GM19468 (cell line): Measurements from ENCODE around the gene KRTAP10-7.
"Not testable (repeated sequence)": the region's sequence is repeated elsewhere in the genome, so short reads cannot be mapped to it uniquely, and the experiment has no call there.

Source experiments
- ATAC-seq: cut with Tn5 transposase; IDR thresholded peaks from one replicate; pipeline ENCODE4 v1.9.1; 2021; ENCODE audit warnings: mild to moderate bottlenecking, moderate library complexity, moderate number of reproducible peaks; ENCODE audit not compliant: unreplicated experiment; ENCODE audit errors: extremely low read depth

The KRTAP10-7 gene

DNA sequence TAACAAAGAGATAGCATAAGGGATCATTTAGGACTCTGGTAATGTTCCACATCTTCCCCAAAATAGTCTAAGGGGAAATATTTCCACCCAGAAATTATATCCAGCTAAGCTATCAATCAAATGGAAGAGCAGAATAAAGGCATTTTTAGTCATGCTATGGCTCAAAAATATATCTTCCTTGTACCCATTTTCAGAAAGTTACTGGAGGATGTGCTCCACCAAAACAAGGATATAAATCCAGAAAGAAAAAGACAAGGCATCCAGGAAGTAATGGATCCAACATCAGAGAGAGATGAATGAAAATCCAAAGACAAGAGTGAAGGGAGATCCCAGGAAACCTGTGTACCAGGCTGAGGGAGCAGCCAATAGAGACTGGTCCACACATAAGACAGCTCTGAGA is 8.8 kb downstream of the KRTAP10-7 start:
- ATAC-seq = no peak

DNA sequence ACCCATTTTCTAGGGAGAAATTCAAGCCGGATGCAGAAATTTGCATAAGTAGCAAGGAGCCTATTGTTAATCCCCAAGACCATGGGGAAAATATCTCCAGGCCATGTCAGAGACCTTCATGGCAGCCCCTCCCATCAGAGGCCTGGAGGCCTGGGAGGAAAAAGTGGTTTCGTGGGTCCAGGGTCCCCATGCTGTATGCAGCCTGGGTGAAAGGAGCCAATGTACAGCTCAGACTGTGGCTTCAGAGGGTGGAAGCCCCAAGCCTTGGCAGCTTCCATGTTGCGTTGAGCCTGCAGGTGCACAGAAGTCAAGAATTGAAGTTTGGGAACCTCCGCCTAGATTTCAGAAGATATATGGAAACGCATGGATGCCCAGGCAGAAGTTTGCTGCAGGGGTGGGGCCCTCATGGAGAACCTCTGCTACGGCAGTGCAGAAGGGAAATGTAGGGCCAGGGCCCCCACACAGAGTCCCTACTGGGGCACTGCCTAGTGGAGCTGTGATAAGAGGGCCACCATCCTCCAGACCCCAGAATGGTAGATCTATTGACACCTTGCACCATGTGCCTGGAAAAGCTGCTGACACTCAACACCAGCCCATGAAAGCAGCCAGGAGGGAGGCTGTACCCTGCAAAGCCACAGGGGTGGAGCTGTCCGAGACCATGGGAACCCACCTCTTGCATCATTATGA is 9.9 kb downstream of the KRTAP10-7 start:
- not testable (repeated sequence) for ATAC-seq

- no peak for ATAC-seq
Observed at GRCh38 chr21:44611551-44611950, 11.2 kb downstream of the KRTAP10-7 start.

- no peak for ATAC-seq
Observed at GRCh38 chr21:44612029-44612486, 11.7 kb downstream of the KRTAP10-7 start, which contains the start of gene KRTAP10-8. KRTAP10-8 (plus strand) TSS chr21:44612079; CDS start chr21:44612101, 22 bp downstream.

DNA sequence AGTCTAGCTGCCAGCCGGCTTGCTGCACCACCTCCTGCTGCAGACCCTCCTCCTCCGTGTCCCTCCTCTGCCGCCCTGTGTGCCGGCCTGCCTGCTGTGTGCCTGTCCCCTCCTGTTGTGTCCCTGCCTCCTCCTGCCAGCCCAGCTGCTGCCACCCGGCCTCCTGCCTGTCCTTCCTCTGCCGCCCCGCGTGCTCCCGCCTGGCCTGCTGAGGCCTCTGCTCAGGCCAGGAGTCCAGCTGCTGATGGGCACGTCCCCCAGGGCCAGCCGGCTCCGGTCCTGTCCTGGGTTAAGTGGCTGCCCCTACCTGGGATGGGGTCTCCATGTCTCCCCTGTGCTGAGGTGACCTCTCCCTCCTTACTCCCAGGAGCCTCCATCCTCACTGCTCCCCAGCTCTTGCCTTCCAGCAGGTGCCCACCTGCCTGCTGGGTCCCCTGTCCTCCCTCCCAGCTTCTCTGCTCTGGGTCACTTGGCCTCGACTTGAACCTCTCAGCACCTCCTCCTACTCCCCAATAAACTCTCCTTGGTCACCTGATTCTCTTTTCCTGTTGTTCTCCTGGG is 12.4 kb downstream of the KRTAP10-7 start:
- ATAC-seq = no peak

- ATAC-seq = no peak
Observed at GRCh38 chr21:44613386-44614155, 13.2 kb downstream of the KRTAP10-7 start.

- ATAC-seq = no peak
Observed at GRCh38 chr21:44614161-44614631, 13.8 kb downstream of the KRTAP10-7 start.

GRCh38 chr21:44614961-44615391 is 14.6 kb downstream of the KRTAP10-7 start:
- no peak for ATAC-seq

DNA sequence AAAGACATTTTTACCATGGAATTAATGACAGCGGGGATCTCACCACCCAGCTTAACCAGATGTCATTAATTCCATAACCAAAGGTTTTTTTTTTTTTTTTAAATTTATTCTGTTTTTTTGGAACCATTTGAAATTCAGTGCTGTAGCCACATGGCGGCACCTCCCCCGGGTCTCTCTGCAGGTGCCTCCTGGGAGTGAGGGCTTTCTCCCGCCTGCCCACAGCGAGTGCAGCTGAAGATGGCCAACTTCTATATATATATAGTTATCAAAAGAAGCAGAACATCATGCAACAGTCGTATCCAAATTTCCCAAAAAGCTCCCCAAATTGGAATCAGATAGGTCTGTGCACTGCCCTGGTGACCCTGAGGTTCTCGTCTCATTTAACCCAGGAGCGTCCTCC is 15.1 kb downstream of the KRTAP10-7 start:
- no peak for ATAC-seq

DNA sequence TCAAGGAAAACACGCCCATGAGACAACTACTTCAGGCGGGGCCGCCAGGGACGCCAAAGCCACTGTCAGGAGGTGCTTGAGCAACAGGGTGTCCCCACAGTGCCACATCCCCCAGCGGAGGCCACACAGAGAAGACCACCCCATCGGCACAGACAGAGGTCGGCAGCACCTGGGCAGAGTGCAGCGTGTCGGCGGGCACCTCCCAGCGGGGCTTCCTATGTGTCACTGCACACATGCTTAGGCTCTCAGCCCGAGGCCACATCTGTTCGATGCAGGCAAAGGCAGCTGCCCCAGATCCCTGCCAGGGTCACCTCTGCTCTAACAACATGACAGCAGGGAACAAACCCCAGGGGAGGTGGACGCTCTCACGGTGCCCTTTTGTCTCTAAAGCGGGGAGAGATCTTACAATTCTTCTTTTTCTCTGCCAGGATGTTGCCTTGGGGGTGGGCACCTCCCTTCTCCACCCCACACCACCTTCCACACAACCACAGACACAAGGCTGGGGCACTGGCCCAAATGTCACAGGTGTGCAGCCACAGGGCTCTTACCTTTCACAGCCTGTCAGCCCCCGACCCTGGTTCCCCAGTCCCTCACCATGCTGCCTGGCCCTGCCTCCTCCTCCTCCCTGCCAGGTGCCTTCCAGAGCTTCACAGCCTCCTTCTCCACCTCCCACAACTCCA is 15.7 kb downstream of the KRTAP10-7 start:
- ATAC-seq = no peak

- ATAC-seq = no peak
Observed at GRCh38 chr21:44616591-44616926, 16.2 kb downstream of the KRTAP10-7 start.

GRCh38 chr21:44617071-44617501 is 16.7 kb downstream of the KRTAP10-7 start:
- no peak for ATAC-seq

DNA sequence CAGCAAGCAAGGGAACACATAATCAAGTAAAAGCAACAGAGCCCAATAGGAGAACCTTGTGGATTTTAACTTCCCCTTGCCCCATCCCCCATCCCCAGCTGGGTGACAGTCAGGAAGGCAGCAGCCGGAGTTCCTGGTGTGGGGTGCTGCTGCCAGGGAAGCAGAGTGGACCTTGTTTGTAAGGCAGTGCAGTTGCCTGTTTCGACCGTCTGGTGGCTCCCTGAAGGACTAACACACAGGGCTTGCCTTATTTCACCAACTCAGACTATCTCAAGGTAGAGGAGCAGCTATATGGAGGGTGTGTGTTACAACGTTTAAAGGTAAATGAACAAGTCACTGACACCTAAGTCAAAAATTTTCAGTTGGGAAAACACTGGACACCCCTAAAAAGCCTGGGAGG is 18.1 kb downstream of the KRTAP10-7 start:
- no peak for ATAC-seq

DNA sequence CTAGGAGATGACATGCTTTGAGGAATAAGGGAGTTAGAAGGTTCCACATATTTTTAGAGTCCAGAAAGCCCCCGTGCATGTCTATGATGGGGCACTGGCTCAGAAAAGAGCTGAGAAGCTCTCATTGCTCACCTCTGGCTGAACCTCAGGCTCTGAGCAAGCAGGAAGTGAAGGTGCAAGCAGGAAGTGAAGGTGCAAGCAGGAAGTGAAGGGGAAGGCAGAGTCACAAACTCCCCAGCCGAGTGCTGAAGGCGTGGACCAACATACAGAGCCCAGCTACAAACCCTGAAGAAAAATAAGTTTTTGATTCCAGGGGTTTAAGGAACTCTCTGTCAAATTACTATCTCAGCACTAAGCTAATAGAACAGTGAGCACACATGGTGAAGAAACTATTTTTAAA is 18.5 kb downstream of the KRTAP10-7 start:
- no peak for ATAC-seq

DNA sequence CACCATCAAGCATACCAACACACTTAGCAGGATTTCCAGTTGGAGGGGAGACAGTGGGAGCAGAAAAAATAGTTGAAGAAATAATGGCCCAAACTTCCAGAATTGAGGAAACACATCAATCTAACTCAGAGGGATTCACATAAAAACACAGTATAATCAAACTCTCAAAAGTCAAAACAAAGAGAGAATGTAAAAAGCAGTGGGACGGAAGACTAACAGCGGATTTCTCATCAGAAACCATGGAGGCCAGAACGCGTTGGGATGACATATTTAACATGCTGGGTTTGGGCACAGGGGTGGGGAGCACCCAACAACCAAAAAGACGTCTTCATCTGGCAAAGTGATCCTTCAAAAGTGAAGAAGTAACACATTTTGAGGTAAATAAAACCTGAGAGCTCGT is 19.5 kb downstream of the KRTAP10-7 start:
- no peak for ATAC-seq

DNA sequence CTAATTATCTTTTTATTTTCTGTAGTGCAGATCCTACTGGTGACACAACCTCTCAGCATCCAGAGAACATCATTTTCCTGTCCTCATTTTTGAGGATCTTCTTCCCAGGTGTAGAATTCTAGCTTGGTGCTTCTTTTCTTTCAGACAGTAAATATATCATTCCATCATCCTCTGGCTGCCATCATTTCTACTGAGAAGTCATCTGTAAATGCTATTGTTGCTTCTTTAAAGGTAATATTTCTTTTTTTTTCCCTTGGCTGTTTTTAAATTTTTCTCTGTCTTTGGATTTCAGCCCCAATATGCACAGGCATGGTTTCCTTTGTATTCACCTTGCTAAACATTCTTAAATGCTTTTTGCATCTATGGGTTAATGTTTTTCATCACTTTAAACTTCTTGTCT is 23.2 kb downstream of the KRTAP10-7 start:
- no peak for ATAC-seq

GRCh38 chr21:44625756-44626155 is 25.4 kb downstream of the KRTAP10-7 start:
- no peak for ATAC-seq

DNA sequence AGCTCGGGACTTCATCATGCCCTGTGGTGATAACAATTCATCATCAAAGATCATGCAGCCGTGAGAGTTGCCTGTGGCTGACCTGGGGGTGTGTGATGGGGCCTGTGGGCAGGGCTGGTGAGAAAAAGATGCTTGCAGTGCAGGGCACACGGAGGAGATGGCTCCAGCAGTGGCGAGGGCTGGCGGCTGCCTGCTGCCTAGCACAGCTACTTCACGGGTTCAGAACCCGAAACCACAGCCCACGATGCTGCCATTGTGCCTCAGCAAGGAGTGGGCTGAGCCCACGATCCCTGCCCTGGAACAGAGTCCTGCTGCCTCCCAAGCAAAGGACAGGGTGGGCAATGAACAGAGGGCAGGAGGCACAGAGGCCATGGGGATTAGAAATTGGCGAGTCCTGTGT is 25.9 kb downstream of the KRTAP10-7 start:
- no peak for ATAC-seq

DNA sequence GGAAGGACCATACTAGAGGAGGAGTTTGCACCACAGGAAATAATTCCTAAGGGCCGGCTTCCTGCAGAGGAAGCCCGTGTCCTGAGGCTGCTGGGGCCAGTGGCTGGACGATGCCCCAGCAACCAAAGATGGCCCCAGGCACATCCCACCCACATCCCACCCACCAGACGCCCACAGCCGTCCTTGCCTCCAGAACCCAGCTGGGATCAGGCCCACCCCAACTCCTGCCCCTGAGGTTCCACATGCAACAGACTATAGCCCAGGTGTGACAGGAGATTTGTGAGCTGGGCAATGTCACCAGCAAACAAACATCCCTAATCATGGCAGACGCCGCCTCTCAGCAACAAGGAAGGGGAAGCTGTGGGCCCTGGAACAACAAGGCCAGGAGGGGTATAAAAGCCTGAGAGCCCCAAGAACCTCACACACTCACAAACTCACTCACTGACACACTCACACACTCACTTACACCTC is 26.3 kb downstream of the KRTAP10-7 start, which contains the start of gene KRTAP10-9:
KRTAP10-9 (plus strand) TSS at position 421 of the 471 bp plus-strand sequence. CDS start 79 bp downstream, outside the sequence.
- no peak for ATAC-seq

DNA sequence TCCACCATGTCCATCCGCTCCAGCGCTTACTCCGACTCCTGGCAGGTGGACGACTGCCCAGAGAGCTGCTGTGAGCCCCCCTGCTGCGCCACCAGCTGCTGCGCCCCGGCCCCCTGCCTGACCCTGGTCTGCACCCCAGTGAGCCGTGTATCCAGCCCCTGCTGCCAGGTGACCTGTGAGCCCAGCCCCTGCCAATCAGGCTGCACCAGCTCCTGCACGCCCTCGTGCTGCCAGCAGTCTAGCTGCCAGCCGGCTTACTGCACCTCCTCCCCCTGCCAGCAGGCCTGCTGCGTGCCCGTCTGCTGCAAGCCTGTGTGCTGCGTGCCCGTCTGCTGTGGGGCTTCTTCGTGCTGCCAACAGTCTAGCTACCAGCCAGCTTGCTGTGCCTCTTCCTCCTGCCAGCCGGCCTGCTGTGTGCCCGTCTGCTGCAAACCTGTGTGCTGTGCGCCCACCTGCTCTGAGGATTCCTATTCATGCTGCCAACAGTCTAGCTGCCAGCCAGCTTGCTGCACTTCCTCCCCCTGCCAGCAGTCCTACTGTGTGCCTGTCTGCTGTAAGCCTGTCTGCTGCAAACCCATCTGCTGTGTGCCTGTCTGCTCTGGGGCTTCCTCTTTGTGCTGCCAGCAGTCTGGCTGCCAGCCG is 26.9 kb downstream of the KRTAP10-7 start:
- ATAC-seq = not testable (repeated sequence)
